ENCODE data around the gene NINJ2.
A peak's percentile ranks its signal among the peaks of the same experiment; 100 is the strongest.
"Not testable (repeated sequence)": the region's sequence is repeated elsewhere in the genome, so short reads cannot be mapped to it uniquely, and the experiment has no call there.

NINJ2 gene

GRCh38 chr12:580813-581212 lies 82.4 kb downstream of the NINJ2 start:
- no peak for TF ChIP-seq CTCF (conservative IDR thresholded peaks at IDR 0.05)
- H3K27ac ChIP-seq = no peak overlapping the region

- H3K27ac ChIP-seq = no peak overlapping the region
- TF ChIP-seq CTCF (conservative IDR thresholded peaks at IDR 0.05) = no peak
Observed at GRCh38 chr12:579420-580110, 83.7 kb downstream of the NINJ2 start.

DNA sequence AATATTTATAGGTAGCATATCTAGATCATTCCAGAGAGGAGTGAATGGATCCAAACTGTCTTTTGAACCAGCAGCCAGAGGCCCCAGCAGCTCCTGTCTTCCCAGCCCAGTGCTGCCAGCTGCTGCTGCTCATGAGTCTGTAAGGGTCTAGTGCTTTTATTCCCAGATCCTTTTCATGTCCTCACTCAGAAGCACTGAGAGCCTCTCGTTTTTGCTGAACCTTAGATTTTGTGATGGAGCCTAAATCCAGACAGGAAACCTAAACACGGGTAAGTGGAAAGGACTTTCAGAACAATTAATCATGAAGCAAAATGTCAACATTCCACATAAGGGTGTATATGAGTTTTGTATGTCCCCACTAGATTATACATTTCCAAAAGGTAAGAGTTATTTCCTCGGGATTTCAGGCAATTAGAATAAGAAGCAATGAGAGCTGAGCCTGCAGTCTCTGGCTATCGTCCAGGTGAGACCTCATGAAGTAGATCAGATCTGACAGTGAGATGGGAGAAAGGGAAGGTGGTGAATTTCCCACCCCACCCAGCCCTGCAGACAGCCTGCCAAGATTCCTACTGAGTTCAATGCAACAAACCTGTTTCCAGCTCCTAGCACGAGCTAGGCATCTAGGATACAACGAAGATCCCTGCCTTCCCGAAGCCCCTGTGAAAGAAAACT lies 84.4 kb downstream of the NINJ2 start:
- no peak overlapping the region for H3K27ac ChIP-seq
- no peak for TF ChIP-seq CTCF (conservative IDR thresholded peaks at IDR 0.05)

GRCh38 chr12:577994-578747 lies 85.1 kb downstream of the NINJ2 start:
- not testable (repeated sequence) for H3K27ac ChIP-seq

DNA sequence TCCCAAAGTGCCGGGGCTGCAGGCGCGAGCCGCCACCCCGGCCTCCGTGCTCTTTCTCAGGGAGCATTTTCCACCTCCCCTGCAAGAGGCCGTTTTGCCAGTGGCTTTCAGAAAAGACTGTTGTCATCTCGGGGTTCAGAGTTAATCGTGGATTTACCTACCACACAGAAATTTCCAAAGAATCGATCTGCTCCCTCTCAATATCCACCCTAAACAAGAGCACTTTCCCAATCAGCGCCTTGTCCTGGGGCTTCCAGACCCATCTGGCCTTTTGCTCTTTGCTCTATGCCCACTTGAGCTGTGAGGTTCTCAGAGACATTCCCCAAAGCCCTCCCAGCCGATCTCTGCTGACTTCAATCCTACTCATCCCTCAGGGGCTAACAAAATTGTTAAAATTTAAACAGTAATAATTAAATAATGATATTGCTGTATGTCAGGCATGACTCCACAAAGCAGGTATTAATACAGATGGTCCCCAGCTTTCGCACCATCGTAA lies 86.6 kb downstream of the NINJ2 start:
- TF ChIP-seq CTCF (conservative IDR thresholded peaks at IDR 0.05) = no peak
- peak overlapping the region; percentile 53; the same call in 1 of the 2 replicates for H3K27ac ChIP-seq

- H3K27ac ChIP-seq = peak overlapping the region; percentile 53; the same call in 1 of the 2 replicates
Observed at GRCh38 chr12:575948-576614, 87.2 kb downstream of the NINJ2 start.

DNA sequence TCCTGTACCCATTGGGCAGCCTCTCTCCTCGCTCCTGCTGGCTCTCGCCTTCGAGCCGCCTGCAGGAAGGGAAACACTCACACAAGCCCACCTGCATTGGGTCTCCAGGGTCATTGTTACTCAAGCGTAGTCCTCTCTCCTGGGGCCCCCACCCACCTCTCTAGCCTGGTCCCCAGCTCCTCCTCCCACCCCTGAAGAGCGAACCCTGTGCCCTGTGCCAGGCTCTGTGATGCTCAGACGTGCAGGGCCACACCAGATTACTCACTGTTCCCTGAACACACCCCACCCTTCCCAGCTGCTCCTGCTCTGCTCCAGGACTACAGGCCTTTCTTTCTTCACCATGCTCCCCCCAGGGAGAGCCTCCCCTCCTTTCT lies 88.1 kb downstream of the NINJ2 start:
- TF ChIP-seq CTCF (conservative IDR thresholded peaks at IDR 0.05) = no peak
- no peak overlapping the region for H3K27ac ChIP-seq

More at GRCh38 chr12:575948-576614, 87.2 kb downstream of the NINJ2 start:
- TF ChIP-seq CTCF (conservative IDR thresholded peaks at IDR 0.05) = peak; percentile 99

Data from VCaP (cell line).